ENCODE results near the gene PER2.

Gene PER2

DNA sequence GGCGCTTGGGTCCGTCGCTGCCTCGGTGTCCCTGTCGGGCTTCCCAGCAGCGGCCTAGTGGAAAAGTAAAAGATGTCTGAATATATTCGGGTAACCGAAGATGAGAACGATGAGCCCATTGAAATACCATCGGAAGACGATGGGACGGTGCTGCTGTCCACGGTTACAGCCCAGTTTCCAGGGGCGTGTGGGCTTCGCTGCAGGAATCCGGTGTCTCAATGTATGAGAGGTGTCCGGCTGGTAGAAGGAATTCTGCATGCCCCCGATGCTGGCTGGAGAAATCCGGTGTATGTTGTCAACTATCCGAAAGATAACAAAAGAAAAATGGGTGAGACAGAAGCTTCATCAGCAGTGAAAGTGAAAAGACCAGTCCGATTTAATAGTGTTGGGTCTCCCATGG lies 56.6 kb downstream of the PER2 start:
- no peak for DNase-seq (ENCODE audit: low read depth in 1 of 2, low spot score in 1 of 2)

DNA sequence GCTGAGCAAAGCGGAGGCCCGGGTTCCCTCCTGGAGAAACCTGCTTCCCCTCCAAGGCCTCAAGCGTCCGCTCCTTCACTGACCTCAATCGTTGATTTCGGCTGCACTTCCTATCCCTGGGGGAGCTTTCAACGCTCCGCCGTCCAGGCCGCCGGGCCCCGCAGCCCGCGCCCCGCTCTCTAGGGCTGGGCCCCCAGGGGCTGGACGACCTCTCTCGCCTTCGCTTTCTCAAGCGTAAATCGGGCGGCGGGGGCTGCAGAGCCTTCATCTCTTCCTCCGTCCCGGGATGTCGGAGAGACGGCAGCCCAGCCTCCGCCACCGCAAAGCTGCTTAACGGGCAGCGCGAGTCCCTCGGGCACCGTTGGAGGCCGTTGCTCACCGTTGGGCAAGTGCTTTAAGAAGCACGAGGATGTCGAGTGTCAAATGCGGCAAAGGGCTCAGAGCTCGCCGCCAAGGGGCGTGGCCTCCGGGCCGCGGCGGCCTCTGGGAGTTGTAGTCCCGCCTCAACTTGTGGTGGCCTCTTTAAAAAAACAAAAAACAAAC lies 57.1 kb downstream of the PER2 start:
- peak; percentile 57 to 69 for DNase-seq (ENCODE audit: low read depth in 1 of 2, low spot score in 1 of 2)

DNA sequence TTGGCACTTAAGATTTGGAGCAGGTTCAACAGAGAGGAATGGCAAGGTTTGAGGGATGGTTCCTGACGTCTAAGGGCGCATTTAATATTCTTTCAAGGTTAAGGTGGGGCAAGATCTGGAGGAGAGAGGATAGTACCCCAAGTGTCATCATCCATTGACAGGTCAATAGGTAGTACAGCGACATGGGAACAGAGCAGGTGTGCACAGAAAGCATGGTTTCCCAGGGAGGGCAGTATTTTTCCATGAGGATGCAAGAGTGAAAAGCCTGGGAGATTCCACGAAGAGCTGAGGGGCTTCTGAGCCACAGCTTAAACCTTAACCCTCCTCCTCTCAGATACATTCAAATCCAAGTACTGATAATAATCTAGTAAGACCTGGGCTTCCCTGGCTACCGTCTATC lies 57.7 kb downstream of the PER2 start:
- DNase-seq (ENCODE audit: low read depth in 1 of 2, low spot score in 1 of 2) = no peak

DNA sequence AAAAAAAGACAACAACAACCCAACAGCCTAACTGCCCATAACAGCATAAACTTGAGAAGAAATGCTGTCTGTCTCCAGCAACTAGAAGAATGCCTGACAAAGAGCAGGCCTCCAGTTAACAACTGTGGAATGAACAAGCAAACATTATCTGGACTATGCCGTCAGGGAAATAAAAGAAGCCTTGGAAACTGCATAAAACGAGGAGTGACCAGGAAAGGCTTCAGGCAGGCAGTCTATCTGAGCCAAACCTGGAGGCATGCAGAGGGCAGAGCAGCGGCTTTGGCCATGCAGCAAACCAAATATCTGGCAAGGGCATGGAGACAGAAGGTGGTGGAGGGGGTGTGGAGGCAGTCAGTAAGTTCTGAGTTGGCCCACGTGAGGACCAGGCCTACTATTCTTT lies 59.7 kb downstream of the PER2 start:
- DNase-seq (ENCODE audit: low read depth in 1 of 2, low spot score in 1 of 2) = no peak

DNA sequence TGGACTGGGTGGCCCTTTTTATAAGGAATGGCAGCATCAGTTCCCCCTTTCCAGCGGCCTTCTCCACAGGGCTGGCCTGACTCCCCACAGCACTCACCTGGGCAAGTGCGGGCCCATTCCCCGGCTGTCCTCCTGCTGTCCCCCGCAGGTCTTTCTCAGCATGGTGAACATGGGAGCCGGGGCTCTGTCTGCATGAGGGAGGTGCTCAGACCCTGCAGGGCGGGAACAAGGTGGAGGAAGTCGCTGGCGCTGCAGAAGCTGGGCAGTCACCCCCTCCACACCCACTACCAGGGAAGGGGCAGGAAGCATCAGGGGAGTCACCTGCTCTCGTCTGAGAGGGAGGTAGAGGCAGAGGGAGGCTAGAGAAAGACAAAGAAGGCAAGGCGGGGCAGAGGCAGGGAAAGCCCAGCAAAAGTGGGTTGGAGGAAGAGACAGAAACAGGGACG lies 60.8 kb downstream of the PER2 start:
- DNase-seq (ENCODE audit: low read depth in 1 of 2, low spot score in 1 of 2) = no peak

DNA sequence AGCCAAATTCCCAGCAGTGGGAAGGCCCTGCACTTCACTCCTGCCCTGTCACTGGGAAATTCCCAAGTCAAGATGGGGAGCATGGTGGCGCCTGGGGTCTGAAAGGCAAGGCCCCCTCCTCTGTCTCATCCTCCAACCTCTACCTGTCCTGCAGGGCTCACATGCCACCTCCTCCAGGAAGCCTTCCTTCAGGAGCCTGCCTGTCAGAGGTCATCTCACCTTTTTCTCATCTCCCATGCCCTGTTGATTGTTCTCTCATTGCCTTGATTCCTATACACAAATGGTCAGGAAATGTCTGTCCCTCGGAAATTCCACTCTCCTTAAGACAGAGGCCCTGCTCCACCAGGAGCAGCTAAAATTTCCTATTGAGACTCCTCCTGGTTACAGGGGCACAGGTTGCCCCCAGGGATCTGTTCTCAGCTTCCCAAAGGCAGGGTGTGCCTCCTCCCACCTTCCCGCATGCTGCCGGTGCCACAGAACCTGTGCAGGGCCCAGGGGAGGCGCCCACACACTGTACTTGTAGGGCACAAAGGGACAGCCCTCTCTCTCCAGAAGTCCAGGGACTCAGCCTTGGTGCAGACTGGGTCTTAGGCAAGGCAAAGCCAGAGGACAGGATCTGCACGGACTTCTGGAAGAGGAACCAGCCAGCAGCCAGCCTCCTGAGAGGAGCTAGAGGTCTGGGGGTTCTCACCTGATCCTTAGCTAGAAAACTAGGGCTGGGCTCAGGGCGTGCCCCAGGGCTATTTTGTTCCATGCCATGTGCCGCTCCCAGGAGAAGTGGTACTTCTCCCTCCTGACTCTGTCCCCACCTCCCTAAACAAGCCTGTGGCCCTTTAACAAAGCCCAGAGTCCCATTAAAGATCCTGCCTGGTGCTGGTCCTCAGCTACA lies 61.5 kb downstream of the PER2 start:
- DNase-seq (ENCODE audit: low read depth in 1 of 2, low spot score in 1 of 2) = no peak

DNA sequence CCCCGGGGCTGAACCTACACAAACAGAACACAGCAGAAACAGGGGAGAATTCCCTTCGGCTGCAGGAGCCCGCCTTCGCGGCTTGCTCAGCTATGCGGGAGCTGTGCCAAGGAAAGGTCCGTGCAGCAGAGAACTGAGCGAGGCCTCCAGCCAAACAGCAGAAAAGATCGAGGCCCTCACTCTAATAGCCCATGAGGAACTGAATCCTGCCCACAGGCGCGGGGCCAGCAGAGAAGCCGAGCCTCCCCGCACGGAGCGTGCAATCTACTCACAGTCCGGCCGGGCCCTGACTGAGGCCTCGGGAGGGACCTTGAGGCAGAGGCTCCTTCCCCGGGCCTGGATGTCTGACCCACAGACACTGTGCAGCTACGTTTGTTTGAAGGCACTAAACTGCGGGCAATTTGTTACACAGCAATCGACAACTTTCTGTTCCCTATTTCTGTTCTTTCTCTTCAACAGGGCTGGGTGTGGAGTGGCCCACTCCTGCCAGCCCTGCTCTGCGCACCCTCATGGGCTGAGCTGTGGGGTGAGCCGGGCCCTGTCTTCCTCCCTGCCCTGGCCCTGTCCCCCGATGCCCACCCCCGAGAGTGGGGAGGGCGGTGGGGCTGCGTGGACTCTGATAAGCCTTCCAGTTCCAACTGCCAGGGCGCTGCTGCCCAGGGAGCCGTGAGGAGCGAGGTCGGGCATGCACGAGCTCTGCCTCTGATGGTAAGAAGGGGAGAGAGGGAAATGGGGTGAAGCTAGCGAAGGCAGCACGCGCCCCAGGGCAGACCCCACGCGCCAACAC lies 62.3 kb downstream of the PER2 start:
- no peak for DNase-seq (ENCODE audit: low read depth in 1 of 2, low spot score in 1 of 2)

DNA sequence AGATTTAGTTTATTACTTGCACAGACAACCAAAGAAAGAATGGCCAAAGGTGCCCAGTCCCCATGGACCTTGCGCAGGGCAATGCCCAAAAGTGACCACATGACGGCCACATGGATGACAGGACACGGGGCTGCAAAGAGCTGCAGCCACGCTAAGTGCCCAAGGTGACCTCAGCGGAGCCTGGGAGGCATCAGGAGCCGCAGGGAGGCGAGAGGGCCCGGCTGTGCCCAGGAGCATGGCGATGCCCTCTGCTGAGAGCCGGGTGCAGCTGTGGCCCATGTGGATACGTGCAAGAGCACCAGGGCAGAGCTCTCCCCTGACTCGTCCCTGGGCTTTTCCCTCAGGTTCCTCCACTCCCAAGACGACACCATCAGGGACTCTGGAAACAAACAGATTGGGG lies 63.3 kb downstream of the PER2 start:
- DNase-seq (ENCODE audit: low read depth in 1 of 2, low spot score in 1 of 2) = no peak

DNA sequence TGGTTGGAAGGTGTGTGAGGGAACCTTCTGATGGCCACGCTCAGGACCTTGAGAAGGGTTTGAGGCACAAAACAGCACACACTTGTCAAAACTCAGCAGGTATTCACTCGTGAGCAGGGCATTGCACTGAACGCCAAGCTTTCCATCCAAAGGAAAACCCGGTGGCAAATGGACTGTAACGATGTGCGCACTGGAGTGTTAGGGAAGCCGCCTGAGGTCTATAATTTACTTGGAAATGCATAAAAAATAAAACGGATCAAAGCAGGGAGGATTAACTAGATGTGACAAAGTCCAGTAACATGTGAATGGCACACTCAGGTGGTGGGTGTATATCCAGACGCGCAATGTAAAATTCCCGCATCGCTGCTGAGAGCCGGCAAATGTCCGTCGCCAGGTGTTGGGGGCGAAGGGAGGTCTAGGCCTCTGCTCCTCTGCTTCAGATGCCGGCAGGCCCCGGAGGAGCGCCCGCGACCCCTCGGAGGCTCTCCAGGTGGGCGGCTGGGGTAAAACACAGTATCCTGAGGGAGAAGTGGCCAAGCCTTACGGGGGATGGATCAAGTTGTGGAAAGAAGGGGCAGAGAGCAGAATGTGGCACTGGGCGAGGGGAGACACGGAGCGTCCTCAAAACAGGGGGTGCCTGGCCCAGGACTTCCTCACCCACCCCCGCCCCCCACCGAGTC lies 63.9 kb downstream of the PER2 start:
- no peak for DNase-seq (ENCODE audit: low read depth in 1 of 2, low spot score in 1 of 2)

DNA sequence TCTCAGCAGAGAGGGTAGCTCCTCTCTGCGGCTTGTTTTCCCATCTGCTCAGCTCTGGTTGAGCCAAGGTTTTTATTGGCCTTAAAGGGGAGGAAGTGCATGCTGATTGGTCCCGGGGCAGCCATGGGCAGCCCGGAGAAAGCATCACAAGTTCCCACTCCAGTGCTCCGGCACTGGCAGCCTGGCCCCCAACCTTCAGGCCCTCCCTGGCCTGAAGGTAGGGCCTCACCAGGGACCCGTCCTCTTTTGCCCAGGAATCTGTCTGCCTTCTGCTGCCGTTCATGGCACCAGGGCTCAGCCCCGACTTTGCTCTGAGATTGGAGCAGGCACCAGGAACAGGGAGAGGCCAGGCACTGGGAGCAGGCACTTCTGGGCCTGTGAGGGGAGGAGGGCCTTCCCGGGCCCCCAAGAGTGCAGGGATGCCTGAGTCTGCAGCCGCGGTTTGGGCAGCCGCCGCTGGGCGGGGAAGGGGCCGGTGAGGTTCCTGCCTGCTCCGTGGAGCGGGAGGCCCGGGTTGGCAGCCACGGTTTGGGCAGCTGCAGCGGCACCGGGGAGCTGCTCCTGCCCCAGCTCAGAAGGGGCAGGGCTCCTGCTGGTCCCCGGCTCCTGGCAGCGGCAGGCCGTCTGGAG lies 67.4 kb downstream of the PER2 start:
- DNase-seq (ENCODE audit: low read depth in 1 of 2, low spot score in 1 of 2) = no peak

DNA sequence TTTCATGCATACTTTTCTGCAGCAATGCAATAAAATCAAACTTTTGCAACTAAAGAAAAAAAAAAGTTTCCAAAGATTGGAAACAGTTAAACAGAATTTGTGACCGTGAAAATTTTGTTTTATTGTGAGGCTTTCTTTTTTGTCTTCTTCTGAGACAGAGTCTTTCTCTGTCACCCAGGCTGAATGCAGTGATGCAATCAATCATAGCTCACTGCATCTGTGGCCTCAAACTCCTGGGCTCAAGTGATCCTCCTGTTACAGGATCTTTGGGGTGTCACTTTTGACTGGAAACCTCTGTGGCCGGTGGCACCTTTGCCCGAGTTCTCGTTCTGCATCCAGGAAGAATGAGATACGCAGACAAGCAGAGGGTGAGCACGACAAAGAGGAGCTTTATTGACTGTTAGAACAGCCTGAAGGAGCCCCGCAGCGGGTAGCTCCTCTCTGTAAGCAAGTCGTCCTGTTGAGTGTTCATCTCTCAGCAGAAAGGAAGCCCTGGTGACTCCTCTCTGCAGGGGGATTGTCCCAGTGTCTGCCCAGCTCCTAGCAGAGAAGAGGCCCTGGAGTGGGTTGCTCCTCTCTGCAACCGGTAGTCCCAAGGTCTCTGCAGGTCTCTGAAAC lies 68.0 kb downstream of the PER2 start:
- no peak for DNase-seq (ENCODE audit: low read depth in 1 of 2, low spot score in 1 of 2)

DNA sequence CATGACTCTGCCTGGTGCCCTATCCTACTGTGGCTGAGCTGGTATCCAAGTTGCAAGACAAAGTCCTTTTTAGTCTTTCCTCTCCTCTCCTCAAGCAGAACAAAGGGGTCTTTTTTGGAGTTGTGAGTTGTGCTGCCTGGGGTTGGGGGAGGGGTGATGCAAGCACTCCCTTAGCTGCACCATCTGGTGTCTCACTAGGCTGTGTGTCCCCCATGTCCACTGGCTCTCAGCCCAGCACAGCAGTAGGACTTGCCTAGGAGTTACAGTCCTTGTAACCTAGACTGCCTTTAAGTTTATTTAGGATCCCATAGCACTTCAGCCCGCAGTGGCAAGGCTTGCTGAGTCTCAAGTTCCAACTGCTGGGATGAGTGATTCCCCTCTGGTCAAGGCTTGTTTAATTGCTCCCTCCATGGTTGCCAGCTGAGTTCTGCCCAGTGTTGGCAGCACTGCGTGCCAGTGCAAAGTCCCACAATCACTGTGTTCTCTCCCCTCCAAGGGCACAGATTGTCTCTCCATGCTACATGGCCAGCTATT lies 71.7 kb downstream of the PER2 start:
- DNase-seq (ENCODE audit: low read depth in 1 of 2, low spot score in 1 of 2) = no peak

DNA sequence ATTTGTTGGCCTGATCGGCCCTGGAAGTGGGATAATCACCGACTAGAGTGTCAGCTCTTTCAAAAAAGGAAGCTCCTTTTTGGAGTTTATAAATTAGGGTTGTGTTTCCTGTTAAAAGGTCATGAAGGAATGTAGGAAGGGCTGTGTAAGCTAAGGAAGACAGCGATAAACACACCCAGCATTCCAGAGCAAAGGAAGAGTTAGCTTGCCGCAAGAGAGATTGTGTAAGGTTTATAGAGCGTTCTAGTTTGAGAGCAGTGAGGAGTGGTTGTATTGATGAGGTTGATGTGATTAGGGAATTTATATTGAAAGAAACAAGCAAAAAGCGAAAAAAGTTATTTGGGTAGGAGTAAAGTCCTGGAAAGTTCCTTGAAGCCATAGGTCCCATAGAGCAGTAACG lies 81.4 kb downstream of the PER2 start:
- DNase-seq (ENCODE audit: low read depth in 1 of 2, low spot score in 1 of 2) = no peak

DNA sequence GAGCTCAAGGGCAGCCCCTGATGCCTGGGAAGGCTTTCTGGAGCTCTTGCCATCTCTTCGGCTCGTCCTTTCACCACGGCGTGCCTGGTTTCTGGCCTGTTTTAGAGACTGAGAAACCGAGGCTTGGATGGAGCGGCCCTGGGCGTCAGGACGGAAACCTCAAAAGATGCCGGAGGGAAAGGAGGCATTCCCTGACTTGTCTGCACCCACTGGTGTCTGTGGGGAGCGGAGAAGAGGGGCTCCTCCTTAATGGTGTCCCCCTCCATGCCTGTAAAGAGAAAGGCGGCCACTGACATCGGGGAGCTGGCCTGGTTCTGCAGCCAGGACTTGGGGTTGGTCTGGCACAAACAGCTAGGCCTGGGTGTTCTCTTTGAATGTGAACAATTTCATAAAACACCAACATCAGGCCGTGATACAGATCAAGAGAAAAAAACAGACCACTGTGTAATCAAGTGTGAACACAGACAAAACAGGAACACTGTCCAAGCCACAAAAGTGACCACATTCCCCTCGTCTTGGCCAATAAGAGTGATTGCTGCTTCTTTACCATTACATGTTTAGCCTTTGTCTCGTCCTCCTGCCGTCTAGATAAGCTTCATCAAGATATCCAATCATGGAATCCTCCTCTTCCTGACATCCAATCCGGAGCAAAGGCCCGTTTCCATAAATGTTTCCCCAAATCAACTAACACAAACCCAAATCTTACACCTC lies 84.3 kb downstream of the PER2 start:
- DNase-seq (ENCODE audit: low read depth in 1 of 2, low spot score in 1 of 2) = no peak

DNA sequence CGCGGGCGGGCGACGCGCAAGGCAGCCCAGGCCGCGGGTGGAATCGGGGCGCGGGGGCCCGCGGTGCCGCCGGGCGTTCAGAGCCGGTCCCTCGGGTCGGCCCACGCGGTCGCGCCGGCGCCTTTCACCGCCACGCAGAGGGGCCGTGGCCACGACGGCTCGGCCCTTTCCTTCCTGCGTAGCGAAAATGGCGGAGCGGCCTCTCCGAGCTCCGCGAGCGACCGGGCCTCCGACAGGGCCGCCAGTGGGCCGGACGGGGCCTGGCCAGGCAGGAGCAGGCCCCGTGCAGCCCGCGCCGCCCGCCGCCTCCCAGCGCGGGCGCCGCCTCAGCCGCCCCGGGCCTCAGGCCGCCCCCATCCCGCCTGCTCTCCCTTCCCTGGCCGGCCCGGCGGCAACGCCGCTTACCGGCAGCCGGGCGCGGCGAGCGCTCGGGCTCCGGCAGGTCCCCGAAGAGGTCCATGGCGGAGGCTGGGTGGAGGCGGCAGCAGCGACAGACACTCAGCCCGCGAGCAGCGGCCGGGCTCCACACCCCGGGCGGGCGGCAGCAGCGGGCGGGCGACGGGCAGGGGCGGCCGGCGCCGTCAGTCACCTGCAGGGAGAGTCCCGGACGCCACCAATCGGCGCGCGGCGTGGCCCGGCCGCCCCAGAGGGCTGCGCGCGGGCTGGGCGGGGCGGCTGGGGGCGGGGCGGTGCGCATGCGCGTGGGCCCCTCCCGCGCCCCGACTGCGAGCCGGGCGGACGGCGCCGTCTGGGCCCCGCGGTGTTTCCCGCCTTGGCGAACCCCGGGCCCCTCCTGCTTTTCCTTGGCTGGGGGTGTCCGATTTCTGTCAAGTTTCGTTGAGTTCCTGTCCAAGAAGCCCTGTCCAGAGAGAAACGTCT lies 85.1 kb downstream of the PER2 start, which contains the start of gene ILKAP:
TSS of gene ILKAP (minus strand) at position 602 of the 879 bp plus-strand sequence. CDS start at position 460, 142 bp downstream.
- peak; percentile 78 to 87 for DNase-seq (ENCODE audit: low read depth in 1 of 2, low spot score in 1 of 2)

DNA sequence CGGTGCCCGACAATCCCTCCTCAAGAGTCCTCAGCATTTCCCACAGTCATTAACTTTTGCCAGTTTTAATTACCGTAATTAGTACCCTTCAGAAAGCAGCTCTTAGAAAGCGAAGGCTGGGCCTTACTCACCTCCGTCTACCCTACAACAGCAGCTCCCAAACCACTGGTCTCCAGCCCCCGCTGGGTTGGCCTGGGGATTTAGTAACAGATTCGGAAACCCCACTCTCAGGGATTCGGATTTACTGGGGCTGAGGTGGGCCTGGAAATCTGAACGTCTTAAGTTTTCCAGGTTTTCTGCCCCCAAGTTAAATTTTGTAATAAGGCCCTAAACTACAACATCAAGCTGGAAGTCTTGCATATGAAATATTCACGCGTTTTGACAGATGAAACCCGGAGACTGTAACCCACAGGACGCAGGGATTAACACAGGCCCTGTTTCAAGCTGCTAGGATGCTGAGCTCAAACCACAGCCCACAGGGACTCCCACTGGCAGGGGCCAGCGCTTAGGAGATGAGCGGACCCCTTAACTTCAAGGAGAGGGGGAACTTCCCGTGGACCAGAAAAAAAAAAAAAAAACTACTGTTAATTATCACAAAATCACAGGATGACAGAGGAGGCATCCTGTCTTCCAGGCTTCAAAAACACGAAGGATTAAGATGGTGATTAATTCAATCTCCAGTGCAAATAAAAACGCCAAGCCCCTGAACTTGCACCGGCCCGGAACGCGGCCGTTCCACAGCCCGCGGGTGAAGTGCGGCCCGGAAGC lies 85.9 kb downstream of the PER2 start:
- no peak for DNase-seq (ENCODE audit: low read depth in 1 of 2, low spot score in 1 of 2)

Data from activated T-helper 1 cell treated with anti-CD3 and anti-CD28 coated beads, Interleukin-2, amount 50 U/mL, for 16 hours (primary cell).